Islet of Langerhans (tissue), 1 donor: Measurements from ENCODE around the gene ZPBP.

Source experiments
- FAIRE-seq: peaks from one replicate; lab custom pipeline; 2011; peaks lifted over from hg19 to GRCh38; lab: Jason Lieb, UNC

Gene ZPBP

DNA sequence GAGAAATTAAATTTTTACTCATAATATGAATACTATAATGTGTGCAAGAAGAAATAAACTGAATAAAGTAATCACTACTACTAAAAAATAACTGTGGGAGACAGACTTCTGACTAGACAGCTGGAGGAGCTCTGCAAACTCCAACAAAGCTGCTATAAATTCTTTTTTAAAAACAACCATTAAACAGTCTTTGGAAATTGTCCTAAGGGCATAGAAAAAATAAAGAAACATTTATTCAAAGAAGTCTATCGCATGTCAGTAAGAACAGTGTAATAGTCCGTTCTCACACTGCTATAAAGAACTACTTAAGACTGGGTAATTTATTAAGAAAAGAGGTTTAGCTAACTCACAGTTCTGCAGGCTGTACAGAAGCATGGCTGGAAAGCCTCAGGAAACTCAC, 56.0 kb downstream of the ZPBP start:
- no peak for FAIRE-seq

DNA sequence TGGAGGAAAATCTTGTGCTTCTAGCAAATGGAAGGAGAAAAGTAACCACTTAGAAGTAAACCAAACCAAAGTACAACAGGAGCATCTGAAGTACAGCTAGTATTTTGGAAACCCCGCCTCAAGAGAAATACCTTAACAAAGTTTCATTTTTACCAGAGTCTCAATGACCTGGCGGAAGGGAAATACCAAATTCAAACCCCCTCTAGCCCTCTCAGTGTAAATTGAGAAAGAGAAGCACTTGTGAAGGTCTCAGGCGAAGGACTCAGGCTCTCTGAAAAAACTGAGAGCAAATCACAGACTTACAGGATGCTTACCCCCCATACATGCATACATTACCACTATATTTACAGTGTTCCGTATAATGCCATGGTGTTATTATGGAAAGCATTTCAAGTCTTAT, 70.1 kb downstream of the ZPBP start:
- no peak for FAIRE-seq

DNA sequence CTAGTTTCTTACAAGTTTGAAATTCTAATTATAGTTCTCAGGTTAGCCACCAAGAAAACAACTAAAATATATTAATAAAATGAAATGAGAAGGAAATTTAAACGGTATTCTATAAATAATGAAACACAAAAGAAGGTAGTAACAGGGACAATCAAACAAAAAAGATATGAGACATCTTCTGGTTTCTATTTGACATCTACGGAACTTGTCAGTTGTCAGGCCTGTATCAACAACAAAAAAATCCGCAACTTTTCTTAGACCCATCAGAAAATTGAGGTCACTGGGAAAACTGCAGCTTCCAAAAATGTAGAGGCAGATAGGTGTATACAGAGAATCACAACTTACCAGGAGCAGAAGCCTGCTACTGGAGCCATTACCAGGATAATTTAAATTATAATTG, 70.6 kb downstream of the ZPBP start:
- FAIRE-seq: no peak

DNA sequence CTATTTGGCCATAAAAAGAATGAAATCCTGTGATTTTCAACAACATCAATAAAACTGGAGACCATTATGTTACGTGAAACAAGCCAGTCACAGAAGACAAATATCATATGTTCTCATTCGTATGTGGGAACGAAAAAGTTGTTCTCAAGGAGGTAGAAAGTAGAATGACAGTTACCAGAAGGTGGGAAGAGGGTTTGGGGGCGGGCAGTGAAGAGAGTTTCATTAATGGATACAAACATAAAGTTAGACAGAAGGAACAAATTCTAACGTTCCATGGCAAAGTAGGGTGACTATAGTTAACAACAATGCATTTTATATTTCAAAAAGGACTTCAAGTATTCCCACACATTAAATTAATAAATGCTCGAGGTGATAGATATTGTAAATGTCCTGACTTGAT, 97.4 kb downstream of the ZPBP start:
- FAIRE-seq: no peak

DNA sequence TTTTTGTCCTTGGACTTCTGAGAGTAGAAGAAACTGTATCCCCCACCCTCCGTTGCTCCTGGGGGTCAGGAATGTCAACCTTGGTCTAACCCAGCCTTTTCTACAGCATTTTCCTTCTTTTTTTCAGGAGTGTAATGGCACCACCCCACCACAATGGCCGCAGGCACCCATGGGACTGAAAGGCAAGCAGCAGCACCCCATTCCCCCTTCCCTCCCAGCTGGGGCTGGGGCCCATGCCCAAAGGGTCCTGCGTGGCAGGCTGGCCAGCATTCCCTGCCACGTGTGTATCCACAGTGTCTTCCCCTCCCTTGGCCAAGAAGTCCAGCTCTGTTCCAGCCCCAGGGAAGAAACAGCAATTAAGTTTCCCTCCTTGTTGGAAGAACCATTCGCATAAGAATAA, 106.9 kb downstream of the ZPBP start:
- FAIRE-seq: no peak

DNA sequence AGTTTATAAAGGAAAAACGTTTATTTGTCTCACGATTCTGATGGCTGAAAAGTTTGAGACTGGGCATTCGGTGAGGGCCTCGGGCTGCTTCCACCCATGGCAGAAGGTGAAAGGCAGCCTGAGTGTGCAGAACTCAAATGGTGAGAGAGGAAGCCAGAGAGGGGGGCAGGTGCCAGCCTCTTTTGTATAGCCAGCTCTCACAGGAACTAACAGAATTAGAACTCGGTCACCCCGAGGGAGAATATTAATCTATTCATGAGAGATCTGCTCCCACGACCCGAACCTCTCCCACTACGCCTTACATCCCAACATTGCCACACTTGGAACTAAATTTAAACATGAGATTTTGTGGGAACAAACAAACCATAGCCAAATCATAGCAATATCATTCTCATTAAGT, 112.6 kb downstream of the ZPBP start:
- no peak for FAIRE-seq

DNA sequence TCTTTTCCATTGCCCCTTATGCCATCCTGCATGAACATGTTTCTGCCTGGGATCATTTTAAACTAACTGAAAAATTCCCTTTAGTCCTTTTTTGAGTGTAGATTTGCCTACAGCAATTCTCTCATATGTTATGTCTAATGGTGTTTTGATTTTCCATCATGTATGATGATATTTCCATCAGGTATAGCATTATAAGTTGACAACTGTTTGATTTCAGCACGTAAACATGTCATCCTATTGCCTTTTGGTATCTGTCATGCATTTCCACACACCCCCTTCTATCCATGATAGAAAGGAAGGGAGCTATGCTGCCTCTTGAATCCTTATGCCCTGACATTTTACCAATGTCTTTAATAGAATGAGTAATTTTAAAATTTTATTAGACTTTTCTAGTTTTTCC, 116.8 kb downstream of the ZPBP start:
- no peak for FAIRE-seq

- no peak for FAIRE-seq
These were observed 119.0 kb downstream of the ZPBP start for GRCh38 chr7:49974035-49974434.

DNA sequence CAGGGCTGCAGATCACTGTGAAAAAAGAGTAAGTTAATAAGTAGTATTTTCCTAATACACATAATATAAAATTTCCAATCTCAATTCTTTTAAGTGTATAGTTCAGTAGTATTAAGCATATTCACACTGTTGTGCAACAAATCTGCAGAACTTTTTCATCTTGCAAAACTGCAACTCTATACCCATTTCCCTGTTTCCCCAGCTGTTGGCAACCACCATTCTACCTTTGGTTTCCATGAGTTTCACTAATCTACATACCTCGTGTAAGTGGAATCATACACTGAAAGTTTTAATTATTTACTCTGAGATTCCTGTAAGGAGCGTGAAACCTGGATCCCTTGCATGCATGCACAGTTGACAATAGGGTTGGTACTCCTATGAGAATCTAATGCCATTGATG, 155.4 kb downstream of the ZPBP start:
- FAIRE-seq: no peak

- FAIRE-seq: no peak
These were observed 161.4 kb downstream of the ZPBP start for GRCh38 chr7:49931627-49932026.

- FAIRE-seq: no peak
These were observed 164.3 kb downstream of the ZPBP start for GRCh38 chr7:49928787-49929186.

- FAIRE-seq: no peak
These were observed 165.4 kb downstream of the ZPBP start for GRCh38 chr7:49927631-49928030.

- FAIRE-seq: no peak
These were observed 166.3 kb downstream of the ZPBP start for GRCh38 chr7:49926720-49927119.

DNA sequence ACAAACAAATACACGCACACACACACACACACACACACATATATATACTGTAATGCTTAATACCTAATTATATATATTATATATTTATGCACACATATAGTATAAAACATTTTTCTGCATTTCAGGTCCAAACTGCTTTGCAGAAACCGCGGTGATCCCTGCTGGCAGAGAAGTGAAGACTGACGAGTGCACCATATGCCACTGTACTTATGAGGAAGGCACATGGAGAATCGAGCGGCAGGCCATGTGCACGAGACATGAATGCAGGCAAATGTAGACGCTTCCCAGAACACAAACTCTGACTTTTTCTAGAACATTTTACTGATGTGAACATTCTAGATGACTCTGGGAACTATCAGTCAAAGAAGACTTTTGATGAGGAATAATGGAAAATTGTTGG, 181.1 kb downstream of the ZPBP start:
- FAIRE-seq: no peak

DNA sequence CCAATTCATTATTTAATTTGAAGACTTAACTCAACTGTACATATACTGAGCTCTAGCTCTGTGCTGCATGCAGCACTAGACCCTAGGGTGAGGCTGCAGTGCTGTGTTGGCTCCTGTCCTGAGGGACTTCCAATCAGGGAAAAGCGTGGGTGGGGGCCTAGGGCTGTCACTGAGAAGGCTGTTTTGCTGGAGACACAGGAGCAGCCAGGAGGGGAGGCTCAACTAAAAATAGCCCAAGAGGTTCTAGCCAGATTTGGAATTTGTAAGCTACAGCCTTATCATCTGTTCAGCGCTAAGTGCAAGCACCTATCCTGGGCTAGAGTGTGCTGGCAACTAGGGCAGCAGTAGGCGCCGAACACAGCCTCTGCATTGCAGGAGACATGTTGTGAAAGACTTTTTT, 198.5 kb downstream of the ZPBP start:
- FAIRE-seq: no peak

DNA sequence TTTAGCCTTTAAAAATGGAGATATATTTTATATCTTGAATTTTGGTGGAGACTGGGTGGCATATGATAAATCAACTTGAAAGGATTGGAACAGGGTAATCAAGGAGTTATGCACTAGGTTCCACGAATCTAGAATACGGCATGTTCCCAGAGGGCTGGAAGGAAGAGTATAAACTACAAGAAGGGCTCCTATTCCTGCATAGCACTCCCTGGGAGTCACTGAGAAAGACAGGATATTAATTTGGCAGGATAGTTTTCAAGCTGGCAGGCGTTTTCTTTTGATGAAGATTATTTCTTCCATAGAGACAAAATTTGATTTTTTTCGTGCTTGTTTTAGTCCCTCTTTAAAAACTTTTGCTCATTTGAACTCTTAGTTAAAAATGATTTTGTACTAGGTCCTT, 199.9 kb downstream of the ZPBP start:
- no peak for FAIRE-seq

DNA sequence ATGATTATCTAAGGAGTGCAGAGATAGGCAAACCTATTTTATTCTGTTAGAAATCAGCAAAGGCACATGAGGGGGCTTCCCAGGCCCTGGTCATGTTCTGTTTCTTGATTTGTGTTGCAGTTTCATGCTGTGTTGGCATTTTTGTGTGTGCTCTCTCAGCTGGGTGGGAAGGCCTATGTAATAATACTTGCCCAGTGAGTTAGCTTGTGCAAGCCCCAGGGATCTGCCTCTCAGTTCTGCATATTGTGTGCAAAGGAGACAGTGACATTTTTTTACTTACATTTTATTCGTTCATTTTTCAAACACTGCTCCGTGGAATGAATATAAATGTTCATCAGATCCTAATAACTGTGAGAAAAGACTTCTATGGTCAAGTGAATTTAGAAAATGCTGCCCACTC, 200.6 kb downstream of the ZPBP start:
- no peak for FAIRE-seq
